ENCODE measurements around the gene THRA. TPM values are rescaled to one million over a fixed set of nuclear protein-coding genes. Genes with fewer than 3 reads are reported as not detected.

THRA gene
- total and polyA plus RNA-seq, 9 of the 15 experiments (the other 6 are each of a cell fraction or from before 2014, with no cell fraction given): 0.34 to 23.4 (median 12.7) TPM

DNA sequence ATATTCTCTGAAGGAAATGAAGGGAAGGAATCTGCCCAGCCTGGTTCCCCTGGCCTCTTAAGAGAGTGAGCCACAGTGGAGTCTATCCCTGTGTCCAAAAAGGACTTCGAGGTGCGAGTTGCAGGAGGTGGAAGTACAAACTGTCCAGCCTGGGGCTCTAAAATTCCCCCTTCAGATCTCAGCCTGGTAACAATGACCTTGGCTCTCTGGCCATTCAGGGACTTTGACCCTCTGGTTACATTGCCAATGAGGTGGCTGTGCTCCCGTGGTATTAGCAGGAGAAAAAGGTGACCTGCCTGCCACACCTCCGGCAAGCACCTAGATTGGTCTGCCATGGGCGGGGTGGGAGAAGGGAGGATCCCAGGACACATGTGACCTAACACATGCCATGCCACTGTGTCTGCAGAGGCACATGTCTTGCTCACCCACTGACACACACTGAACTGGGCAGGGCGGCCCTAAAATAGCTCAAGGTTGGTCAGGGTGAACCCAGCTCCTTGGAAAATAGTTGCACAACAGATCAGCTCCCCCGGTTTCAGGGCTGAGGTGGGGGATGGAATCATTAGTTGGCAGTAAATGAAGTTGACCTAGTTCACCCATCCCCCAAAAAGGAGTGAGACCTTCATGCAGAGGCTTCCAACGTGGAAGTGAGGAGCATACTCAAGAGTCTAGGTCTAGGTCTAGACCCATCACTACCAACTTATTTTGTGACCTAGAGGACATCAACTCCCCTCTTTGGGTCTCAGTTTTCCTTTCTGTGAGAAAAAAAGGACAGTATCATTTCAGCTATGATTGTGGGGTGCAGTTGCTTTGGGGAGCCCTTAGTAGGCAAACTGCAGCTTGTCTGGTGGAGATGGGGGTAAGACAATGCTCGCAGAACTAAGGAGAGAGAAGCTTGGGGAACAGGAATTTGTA lies 35.4 kb downstream of the THRA start (continued):
- TF ChIP-seq, protein P1, sequence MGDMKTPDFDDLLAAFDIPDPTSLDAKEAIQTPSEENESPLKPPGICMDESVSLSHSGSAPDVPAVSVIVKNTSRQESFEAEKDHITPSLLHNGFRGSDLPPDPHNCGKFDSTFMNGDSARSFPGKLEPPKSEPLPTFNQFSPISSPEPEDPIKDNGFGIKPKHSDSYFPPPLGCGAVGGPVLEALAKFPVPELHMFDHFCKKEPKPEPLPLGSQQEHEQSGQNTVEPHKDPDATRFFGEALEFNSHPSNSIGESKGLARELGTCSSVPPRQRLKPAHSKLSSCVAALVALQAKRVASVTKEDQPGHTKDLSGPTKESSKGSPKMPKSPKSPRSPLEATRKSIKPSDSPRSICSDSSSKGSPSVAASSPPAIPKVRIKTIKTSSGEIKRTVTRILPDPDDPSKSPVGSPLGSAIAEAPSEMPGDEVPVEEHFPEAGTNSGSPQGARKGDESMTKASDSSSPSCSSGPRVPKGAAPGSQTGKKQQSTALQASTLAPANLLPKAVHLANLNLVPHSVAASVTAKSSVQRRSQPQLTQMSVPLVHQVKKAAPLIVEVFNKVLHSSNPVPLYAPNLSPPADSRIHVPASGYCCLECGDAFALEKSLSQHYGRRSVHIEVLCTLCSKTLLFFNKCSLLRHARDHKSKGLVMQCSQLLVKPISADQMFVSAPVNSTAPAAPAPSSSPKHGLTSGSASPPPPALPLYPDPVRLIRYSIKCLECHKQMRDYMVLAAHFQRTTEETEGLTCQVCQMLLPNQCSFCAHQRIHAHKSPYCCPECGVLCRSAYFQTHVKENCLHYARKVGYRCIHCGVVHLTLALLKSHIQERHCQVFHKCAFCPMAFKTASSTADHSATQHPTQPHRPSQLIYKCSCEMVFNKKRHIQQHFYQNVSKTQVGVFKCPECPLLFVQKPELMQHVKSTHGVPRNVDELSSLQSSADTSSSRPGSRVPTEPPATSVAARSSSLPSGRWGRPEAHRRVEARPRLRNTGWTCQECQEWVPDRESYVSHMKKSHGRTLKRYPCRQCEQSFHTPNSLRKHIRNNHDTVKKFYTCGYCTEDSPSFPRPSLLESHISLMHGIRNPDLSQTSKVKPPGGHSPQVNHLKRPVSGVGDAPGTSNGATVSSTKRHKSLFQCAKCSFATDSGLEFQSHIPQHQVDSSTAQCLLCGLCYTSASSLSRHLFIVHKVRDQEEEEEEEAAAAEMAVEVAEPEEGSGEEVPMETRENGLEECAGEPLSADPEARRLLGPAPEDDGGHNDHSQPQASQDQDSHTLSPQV (IDR thresholded peaks at IDR 0.05): peak; percentile 93
- no peak for TF ChIP-seq SMARCA4 (IDR thresholded peaks at IDR 0.05)
- no peak for TF ChIP-seq PTTG1 (tag; IDR thresholded peaks at IDR 0.05; ENCODE audit: low read depth)
- no peak for TF ChIP-seq TARDBP (IDR thresholded peaks at IDR 0.05)
- TF ChIP-seq, protein P2, sequence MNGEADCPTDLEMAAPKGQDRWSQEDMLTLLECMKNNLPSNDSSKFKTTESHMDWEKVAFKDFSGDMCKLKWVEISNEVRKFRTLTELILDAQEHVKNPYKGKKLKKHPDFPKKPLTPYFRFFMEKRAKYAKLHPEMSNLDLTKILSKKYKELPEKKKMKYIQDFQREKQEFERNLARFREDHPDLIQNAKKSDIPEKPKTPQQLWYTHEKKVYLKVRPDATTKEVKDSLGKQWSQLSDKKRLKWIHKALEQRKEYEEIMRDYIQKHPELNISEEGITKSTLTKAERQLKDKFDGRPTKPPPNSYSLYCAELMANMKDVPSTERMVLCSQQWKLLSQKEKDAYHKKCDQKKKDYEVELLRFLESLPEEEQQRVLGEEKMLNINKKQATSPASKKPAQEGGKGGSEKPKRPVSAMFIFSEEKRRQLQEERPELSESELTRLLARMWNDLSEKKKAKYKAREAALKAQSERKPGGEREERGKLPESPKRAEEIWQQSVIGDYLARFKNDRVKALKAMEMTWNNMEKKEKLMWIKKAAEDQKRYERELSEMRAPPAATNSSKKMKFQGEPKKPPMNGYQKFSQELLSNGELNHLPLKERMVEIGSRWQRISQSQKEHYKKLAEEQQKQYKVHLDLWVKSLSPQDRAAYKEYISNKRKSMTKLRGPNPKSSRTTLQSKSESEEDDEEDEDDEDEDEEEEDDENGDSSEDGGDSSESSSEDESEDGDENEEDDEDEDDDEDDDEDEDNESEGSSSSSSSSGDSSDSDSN (IDR thresholded peaks at IDR 0.05; ENCODE audit: borderline replicate concordance in 1 of 2, low read depth in 2 of 2, low read length in 2 of 2): no peak
- TF ChIP-seq, protein P3, sequence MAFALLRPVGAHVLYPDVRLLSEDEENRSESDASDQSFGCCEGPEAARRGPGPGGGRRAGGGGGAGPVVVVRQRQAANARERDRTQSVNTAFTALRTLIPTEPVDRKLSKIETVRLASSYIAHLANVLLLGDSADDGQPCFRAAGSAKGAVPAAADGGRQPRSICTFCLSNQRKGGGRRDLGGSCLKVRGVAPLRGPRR (CRISPR knock-in tag; IDR thresholded peaks at IDR 0.05): no peak
- no peak for TF ChIP-seq ZKSCAN3 (CRISPR knock-in tag; IDR thresholded peaks at IDR 0.05)
- TF ChIP-seq NFIC (IDR thresholded peaks at IDR 0.05): no peak
- TF ChIP-seq SPI1 (IDR thresholded peaks at IDR 0.05; ENCODE audit: borderline replicate concordance, low read depth, low read length): no peak
- TF ChIP-seq, protein P4, sequence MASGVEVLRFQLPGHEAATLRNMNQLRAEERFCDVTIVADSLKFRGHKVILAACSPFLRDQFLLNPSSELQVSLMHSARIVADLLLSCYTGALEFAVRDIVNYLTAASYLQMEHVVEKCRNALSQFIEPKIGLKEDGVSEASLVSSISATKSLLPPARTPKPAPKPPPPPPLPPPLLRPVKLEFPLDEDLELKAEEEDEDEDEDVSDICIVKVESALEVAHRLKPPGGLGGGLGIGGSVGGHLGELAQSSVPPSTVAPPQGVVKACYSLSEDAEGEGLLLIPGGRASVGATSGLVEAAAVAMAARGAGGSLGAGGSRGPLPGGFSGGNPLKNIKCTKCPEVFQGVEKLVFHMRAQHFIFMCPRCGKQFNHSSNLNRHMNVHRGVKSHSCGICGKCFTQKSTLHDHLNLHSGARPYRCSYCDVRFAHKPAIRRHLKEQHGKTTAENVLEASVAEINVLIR (CRISPR knock-in tag; IDR thresholded peaks at IDR 0.05): no peak
- TF ChIP-seq TFAM (CRISPR knock-in tag; conservative IDR thresholded peaks at IDR 0.05): no peak
- TF ChIP-seq, protein P5, sequence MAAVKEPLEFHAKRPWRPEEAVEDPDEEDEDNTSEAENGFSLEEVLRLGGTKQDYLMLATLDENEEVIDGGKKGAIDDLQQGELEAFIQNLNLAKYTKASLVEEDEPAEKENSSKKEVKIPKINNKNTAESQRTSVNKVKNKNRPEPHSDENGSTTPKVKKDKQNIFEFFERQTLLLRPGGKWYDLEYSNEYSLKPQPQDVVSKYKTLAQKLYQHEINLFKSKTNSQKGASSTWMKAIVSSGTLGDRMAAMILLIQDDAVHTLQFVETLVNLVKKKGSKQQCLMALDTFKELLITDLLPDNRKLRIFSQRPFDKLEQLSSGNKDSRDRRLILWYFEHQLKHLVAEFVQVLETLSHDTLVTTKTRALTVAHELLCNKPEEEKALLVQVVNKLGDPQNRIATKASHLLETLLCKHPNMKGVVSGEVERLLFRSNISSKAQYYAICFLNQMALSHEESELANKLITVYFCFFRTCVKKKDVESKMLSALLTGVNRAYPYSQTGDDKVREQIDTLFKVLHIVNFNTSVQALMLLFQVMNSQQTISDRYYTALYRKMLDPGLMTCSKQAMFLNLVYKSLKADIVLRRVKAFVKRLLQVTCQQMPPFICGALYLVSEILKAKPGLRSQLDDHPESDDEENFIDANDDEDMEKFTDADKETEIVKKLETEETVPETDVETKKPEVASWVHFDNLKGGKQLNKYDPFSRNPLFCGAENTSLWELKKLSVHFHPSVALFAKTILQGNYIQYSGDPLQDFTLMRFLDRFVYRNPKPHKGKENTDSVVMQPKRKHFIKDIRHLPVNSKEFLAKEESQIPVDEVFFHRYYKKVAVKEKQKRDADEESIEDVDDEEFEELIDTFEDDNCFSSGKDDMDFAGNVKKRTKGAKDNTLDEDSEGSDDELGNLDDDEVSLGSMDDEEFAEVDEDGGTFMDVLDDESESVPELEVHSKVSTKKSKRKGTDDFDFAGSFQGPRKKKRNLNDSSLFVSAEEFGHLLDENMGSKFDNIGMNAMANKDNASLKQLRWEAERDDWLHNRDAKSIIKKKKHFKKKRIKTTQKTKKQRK (IDR thresholded peaks at IDR 0.05; ENCODE audit: borderline replicate concordance, low read depth, low read length): no peak
- no peak for TF ChIP-seq ZBED1 (IDR thresholded peaks at IDR 0.05)
- no peak for TF ChIP-seq NRF1 (conservative IDR thresholded peaks at IDR 0.05 in 1 of 2, IDR thresholded peaks at IDR 0.05 in 1 of 2)
- no peak for TF ChIP-seq ZNF551 (CRISPR knock-in tag; IDR thresholded peaks at IDR 0.05)
- no peak for TF ChIP-seq ZZZ3 (IDR thresholded peaks at IDR 0.05)

Measured in K562 (cell line).